Omental fat pad (tissue), 4 donors: ENCODE results near the gene HDAC9. TPM values are rescaled to one million over a fixed set of nuclear protein-coding genes. Genes with fewer than 3 reads are reported as not detected.

ENCODE experiments used
- ATAC-seq: fragments of 150-250 bp; one replicate; pipeline ENCODE4 v1.9.1; 2016; ENCODE audit warnings: mild to moderate bottlenecking, moderate library complexity; ENCODE audit not compliant: low FRiP score
- DNase-seq: peaks from one replicate; pipeline ENCODE4 v3.0.0-alpha.2; 2019; ENCODE audit warnings: low spot score
- CTCF ChIP-seq, 3 donors: fragments of 450-650 bp; IDR thresholded peaks; one replicate each; pipeline ENCODE4 v1.5.1; 2016 to 2017; ENCODE audit warnings: antibody characterized with exemption in 3 of 3, mild to moderate bottlenecking in 3 of 3, moderate library complexity in 2 of 3
- total RNA-seq, 4 donors: library from RNA; depleted of rRNA; stranded (reverse); fragments of >200 nt; gene quantifications; one replicate each; pipeline ENCODE4 v1.1.0, GENCODE V29; 2016

HDAC9 gene
- total RNA-seq, 4 donors from 2014 or later = 15.6 to 51.5 (median 24.1) TPM

- no peak for DNase-seq
- ATAC-seq = no peak
- no peak for TF ChIP-seq CTCF (IDR thresholded peaks at IDR 0.05)
These were observed 397.6 kb downstream of the HDAC9 start for GRCh38 chr7:18893156-18893555.

GRCh38 chr7:18894155-18894554, 398.6 kb downstream of the HDAC9 start:
- ATAC-seq (no peak), DNase-seq (no peak)
- no peak for TF ChIP-seq CTCF (IDR thresholded peaks at IDR 0.05)

GRCh38 chr7:18895456-18895855, 399.9 kb downstream of the HDAC9 start:
- no peak for DNase-seq
- peak; percentile 74 for ATAC-seq
- no peak for TF ChIP-seq CTCF (IDR thresholded peaks at IDR 0.05)

DNA sequence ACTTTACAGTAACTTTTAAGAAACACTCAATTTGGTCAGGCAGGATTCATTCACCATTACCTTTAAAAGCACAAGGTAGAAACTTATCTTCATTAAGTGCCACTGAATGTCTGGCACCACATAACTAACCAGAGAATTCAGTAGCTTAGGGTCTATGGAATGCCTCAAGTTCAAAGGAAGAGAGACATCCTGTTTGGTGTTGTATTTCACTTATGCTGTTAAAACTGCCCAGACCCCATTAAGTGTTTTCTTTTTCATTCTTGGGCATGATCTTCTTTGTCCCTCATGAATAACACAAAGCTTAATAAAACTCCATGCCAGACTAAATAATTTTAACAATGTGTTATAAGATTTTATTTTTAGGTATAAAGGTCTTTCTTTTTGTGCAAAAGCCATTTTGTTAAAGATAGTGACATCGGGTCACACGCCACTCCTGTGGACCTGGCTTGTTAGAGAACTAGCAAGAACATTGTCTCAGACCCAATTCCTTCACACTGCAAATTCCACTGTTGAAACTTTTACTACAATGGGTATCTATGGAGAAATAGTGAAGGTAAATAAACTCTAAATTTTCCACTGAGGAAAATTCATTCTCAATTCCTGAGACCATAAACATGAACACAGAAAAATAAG, 400.9 kb downstream of the HDAC9 start:
- ATAC-seq = no peak
- no peak for TF ChIP-seq CTCF (IDR thresholded peaks at IDR 0.05)
- DNase-seq = no peak

DNA sequence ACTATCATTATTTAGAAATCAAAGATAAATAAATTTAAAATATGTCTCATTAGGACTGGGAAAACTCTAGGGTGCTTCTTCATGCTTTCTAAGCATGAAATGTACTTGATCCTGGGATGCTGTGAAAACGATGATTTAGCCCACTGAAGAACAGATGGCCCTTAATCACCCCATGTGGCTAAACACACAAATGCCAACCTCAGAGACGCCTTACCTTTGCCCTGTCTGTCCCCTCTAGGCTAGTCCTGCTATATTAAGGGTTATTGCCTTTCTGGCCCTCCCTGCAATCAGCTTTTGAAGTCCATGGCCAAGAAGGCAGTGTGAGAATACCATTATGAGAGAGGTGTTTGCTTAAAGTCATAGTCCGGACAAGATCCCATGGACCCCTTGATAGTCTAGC, 404.7 kb downstream of the HDAC9 start:
- ATAC-seq = no peak
- no peak for DNase-seq
- TF ChIP-seq CTCF (IDR thresholded peaks at IDR 0.05) = no peak

DNA sequence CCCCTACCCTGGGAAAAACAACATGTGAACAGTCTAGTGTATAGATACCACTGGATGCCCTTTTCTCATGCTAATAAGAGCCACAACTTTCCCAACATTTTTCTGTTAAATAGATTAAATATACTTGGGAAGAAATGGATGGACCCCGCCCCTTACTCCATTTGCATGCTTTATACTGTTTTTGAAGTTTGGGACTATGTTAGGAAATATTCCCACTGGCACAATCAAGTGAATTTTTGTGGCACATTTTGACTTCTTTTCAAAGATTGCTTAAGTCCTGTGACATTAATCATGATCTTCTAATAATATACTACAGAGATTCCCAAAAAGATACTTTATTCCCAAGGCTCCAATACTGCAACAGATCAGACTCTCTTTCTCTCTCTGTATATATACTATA, 405.3 kb downstream of the HDAC9 start:
- ATAC-seq (no peak), DNase-seq (no peak)
- TF ChIP-seq CTCF (IDR thresholded peaks at IDR 0.05) = no peak

DNA sequence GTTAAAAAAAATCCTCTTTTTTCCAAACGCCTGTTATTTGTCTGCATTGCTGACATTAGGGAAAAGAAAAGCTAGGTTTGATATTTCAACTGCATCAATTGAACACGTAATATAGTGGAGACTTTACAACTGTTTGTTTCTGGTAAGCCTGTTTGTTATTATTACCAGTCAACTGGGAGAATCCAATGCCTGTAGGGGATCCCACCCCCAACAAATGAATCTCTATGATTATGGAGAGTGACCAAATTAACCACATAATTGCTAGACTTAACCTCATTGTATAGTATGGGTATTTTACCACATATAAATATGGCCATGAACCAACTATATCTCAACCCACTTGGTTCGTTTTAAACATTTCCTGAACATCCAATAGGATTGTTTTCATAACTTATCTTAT, 405.8 kb downstream of the HDAC9 start:
- no peak for ATAC-seq
- TF ChIP-seq CTCF (IDR thresholded peaks at IDR 0.05) = no peak
- DNase-seq = no peak
